ENCODE data around the gene PLEKHG4B. TPM values are rescaled to one million over a fixed set of nuclear protein-coding genes. Genes with fewer than 3 reads are reported as not detected.

The PLEKHG4B gene
- total and polyA plus RNA-seq, 2 experiments from 2014 or later = 9.9 to 20.1 TPM

DNA sequence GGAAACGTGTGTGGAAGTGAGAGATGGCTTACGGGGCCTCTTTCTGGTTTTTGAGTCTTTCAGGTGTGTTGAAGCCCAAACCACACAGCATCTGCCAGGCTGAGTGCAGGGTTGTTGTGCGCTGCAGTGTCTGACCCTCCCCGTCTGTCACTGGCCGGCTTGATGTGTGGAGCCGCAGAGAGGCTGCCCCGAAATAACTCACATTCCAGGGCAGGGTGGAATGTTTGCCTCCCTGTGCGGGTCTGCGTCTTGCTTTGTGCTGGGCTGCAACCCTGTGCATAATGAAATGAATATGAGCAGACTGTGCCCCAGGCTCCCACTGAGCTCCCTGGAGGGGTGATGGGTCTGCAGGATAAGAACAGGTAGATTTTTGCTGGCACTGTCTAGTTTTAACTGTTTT is 9.9 kb upstream of the PLEKHG4B start:
- no peak overlapping the region for H3K4me3 ChIP-seq
- H3K27ac ChIP-seq = peak overlapping the region; percentile 72
- no peak for TF ChIP-seq CTCF (IDR thresholded peaks at IDR 0.05; ENCODE audit: low read depth, low read length)
- H3K36me3 ChIP-seq = no peaks in the 10 kb centered on the region
- no peaks in the 10 kb centered on the region for H3K27me3 ChIP-seq
- DNase-seq (ENCODE audit: low read depth in 1 of 2, low spot score in 1 of 2) = peak; percentile 32 to 86
- no peaks in the 10 kb centered on the region for H3K9me3 ChIP-seq (ENCODE audit: low read depth)
- H3K4me1 ChIP-seq (ENCODE audit: low read depth) = peaks cover 13% of the 10 kb centered on the region

DNA sequence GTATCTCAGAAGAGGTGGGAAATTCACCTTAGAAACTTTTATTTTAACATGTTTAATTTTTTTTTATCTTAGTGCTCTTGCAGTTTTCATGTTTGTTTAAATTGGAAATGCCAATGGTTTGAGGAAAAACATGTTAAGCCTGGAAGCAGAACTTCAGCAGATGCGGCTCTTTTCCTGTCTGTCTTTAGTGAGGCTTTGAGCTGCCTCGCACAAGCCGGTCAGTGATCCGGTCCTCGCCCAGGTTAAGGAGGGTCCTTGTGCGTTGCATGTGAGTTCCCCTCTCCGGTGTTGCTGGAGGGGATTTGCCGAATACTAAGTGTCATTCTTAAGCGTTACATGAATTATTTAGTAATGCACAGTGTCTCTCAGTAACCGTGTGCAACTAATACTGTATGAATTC is 9.4 kb upstream of the PLEKHG4B start:
- H3K27me3 ChIP-seq = no peaks in the 10 kb centered on the region
- no peak overlapping the region for H3K4me3 ChIP-seq
- peak overlapping the region; percentile 72 for H3K27ac ChIP-seq
- H3K9me3 ChIP-seq (ENCODE audit: low read depth) = no peaks in the 10 kb centered on the region
- no peak for DNase-seq (ENCODE audit: low read depth in 1 of 2, low spot score in 1 of 2)
- no peaks in the 10 kb centered on the region for H3K36me3 ChIP-seq
- TF ChIP-seq CTCF (IDR thresholded peaks at IDR 0.05; ENCODE audit: low read depth, low read length) = no peak
- peaks cover 13% of the 10 kb centered on the region for H3K4me1 ChIP-seq (ENCODE audit: low read depth)

DNA sequence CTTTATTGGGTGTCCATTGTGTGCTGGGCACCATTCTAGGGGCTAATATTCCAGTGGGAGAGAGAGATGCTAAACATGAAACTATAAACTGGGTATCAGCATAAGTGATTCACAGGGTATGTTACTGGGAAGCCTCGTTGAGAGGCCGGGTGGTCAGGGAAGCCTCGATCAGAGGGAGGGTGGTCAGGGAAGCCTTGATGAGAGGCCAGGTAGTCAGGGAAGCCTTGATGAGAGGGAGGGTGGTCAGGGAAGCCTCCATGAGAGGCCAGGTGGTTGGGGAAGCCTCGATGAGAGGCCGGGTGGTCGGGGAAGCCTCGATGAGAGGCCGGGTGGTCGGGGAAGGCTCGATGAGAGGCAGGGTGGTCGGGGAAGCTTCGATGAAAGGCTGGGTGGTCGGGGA is 8.9 kb upstream of the PLEKHG4B start:
- no peak for TF ChIP-seq CTCF (IDR thresholded peaks at IDR 0.05; ENCODE audit: low read depth, low read length)
- Histone ChIP-seq H3K4me1 (ENCODE audit: low read depth) (peaks cover 13% of the 10 kb centered on the region), H3K27ac (peak overlapping the region; percentile 72), H3K27me3 (no peaks in the 10 kb centered on the region), H3K4me3 (no peak overlapping the region), H3K9me3 (ENCODE audit: low read depth) (no peaks in the 10 kb centered on the region), H3K36me3 (no peaks in the 10 kb centered on the region)
- no peak for DNase-seq (ENCODE audit: low read depth in 1 of 2, low spot score in 1 of 2)

DNA sequence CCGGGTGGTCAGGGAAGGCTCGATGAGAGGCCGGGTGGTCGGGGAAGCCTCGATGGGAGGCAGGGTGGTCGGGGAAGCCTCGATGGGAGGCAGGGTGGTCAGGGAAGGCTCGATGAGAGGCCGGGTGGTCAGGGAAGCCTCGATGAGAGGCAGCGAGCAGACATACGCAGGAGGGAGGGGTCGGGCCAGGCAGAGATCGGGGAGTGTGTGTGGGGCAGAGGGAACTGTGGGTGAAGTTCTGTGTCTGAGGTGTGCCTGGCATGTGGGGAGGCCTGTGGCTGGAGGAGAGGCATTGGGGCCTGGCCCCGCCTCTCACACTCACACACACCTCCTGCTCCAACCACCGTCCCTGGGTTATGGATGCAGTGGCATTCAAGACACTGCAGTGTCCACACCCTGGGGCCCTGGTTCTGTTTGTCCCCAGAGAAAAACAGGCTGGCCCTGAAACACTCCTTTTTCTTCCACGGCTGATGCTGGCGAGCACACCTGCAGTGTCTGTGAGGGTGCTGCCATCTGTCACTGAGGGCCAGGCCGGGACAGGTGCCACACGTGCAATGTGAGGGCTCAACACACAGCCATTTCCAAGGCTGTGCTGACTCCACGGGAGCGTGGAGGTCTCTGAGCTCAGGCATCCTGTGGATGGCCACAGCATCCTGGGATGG is 6.5 kb upstream of the PLEKHG4B start:
- no peaks in the 10 kb centered on the region for H3K27me3 ChIP-seq
- no peak for DNase-seq (ENCODE audit: low read depth in 1 of 2, low spot score in 1 of 2)
- H3K9me3 ChIP-seq (ENCODE audit: low read depth) = no peaks in the 10 kb centered on the region
- TF ChIP-seq CTCF (IDR thresholded peaks at IDR 0.05; ENCODE audit: low read depth, low read length) = no peak
- no peak overlapping the region for H3K4me3 ChIP-seq
- H3K4me1 ChIP-seq (ENCODE audit: low read depth) = peaks cover 13% of the 10 kb centered on the region
- no peaks in the 10 kb centered on the region for H3K36me3 ChIP-seq
- H3K27ac ChIP-seq = no peak overlapping the region

- H3K27me3 ChIP-seq = no peaks in the 10 kb centered on the region
- no peak overlapping the region for H3K4me3 ChIP-seq
- peaks cover 11% of the 10 kb centered on the region for H3K4me1 ChIP-seq (ENCODE audit: low read depth)
- no peaks in the 10 kb centered on the region for H3K36me3 ChIP-seq
- no peaks in the 10 kb centered on the region for H3K9me3 ChIP-seq (ENCODE audit: low read depth)
- no peak for TF ChIP-seq CTCF (IDR thresholded peaks at IDR 0.05; ENCODE audit: low read depth, low read length)
- H3K27ac ChIP-seq = no peak overlapping the region
- no peak for DNase-seq (ENCODE audit: low read depth in 1 of 2, low spot score in 1 of 2)
These were observed 2.4 kb upstream of the PLEKHG4B start for GRCh38 chr5:89337-90286.
